Fibroblast of the conjunctiva (primary cell): ENCODE results near the gene NFS1.

Experiments used
- DNase-seq: peaks from one replicate; pipeline ENCODE4 v3.0.0-alpha.2; 2010; ENCODE audit warnings: low read depth

The NFS1 gene

DNA sequence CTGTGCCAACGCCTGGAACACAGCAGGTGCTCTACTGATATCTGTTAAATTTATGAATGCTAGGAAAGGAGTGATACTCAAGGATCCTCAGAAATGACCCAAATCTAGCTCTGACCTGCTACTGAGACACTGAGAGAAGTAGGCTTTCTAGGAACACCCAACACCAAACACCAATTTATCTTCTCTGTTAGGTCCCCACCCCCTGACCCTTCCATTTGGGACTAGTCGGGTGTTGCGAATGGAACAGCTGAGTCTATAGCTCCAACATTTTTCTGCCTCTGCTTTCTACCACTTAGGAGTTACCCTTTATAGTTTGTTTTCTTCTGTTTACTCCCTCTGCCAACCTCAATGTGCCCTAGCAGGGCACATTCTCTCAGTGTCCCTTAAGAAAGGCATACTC, 58.4 kb downstream of the NFS1 start:
- no peak for DNase-seq

DNA sequence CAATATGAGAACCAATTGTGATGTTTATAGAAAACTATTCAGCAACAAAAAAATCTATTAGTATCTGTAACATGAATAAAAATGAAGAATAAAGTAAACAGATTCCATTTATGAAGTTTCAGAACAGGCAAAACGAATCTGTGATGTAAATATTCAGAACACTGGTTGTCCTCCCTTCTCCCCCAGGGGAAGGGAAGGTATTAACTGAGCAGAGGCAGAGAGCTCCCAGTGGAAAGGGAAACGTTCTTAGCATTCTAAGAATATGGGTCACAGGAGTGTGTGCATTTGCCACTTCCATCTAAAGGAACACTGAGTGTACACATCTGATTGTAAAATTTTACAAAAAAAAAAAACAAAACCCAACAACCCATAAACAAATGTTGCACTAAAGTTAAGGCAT, 60.4 kb downstream of the NFS1 start:
- no peak for DNase-seq

DNA sequence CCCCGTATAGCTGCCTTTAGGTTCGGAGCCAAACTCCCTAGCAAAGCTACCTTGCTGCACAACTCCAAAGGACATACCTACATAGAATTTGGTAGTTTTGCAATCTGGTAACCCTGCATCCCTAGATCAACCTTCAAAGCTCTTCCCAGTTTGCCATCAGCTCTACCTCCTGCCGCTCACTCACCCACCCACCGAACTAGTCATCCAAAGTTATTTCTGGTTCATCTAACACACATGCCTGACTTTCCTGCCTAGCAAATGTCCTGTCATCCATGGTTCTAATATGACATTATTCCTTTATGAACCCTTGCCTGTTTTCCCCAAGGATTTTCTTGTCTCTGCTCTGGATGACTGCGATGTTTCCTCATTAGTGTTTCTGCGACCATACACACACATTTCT, 61.9 kb downstream of the NFS1 start:
- DNase-seq = no peak

DNA sequence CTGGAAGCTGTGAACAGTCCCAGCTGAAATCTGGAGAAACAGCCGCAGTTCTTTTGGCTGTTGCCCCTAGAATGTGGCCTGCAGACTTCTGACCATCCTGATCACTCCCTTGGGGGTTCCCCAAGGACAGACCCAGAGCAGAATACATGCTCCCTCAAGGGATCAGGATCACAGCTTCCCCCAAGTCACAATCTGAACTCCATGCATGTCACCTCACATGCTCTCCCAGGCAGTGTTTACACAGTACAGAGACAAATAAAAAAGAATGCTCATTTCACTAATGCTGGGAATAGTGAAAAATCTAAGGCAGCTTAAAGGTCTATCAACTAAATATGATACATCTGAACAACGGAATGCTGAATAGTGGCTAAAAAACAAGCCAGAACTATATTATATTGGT, 63.1 kb downstream of the NFS1 start:
- DNase-seq = no peak

DNA sequence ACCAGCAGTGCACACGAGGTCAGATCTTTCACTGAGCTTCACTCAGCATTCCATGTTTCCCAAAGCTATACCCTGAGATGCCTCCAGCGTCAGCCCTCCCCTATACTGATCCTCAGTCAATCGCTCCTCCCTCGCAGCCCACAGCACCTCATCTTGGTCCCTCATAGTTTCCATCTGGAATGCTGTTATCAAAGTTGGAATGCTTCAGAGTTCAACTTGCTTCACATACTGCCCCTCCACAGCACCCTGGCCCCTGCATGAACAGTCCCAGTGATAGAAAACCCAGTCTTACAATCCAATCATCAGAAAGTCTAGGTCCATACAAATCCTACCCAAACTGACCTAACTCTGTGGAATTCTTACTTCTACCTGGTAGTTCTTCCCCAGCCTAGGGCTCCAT, 63.5 kb downstream of the NFS1 start:
- no peak for DNase-seq

DNA sequence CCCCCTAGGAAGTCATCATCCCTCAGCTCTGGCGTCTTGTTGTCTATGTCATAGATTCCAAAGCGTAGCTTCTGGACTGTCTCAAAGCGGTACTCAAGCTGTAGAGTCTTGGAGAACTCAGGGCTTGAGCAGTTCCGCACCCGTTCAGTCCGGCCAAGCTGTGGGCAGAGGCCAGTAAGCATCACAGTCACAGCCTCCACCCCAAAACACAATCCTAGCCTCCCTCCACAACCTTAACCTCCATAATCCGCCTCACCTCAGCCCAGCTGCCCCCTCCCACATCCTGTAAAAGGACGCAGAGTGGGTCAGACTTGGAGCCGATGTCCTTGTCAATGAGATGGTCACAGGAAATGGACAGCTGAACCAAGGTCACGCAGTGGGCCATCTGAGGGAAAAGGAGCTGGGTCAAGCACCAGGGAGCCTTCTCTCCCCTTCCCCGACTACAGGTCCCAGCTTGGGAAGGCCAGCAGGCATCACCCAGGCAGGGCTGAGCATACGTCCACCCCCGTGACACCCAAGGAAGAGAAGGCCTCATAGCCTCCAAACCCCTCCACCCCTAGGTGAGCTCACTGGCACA, 66.5 kb downstream of the NFS1 start:
- DNase-seq = no peak

DNA sequence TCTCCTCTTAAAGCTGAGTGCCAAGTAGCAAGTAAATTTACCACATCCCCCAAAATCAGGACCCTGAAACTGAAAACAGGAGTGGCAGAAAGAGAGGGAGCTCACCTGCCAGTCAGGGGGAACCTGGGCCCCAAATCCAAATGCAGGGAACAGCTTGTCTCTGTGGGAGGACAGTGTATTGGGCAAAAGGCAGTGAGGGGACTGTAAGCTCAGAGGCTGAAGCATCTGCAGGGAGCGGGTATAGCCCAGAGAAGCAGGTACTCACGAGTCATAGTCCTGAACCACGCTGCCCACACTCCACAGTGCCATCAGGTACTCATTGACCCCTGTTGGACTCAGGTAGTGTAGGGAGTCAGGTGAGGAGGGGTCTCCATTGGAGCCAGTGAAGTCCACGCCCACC, 68.5 kb downstream of the NFS1 start:
- no peak for DNase-seq

DNA sequence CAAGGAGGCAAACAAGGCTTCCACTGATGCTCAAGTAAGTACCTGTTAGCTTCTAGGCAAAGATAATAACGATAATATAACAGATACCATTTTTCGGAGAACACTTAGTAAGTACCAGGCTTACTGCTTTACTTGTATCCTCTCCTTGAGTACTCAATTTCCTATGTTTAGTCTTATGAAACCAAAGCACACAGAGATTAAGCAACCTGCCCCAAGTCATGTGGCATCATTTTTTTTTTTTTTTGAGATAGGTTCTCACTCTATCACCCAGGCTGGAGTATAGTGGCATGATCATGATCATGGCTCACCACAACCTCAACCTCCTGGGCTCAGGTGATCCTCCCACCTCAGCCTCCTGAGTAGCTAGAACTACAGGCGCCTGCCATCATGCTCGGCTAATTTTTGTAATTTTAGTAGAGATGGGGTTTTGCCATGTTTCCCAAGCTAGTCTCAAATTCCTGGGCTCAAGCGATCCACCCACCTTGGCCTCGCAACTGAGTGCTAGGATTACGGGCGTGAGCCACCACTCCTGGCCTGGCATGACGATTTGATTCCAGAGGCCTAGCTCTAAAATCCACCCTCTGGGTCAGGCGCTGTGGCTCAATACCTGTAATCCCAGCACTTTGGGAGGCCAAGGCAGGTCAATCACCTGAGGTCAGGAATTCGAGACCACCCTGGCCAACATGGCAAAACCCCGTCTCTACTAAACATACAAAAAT, 69.6 kb downstream of the NFS1 start:
- no peak for DNase-seq

DNA sequence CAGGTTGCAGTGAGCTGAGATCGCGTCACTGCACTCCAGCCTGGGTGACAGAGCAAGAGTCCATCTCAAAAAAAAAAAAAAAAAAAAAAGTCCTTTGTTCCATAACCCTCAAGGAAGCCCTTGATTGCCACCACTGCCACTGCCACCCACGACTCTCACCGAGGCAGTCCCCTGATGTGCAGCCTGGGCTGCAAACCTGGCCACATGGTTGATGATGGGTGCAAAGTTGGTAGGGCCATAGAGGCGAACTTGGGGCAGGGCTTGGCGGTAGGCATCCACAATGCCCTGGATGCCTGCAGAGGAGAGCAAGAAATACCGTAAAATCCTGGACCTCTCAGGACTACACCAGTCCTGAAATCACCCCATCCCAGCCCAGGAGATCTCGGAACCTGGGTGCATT, 72.0 kb downstream of the NFS1 start:
- no peak for DNase-seq

DNA sequence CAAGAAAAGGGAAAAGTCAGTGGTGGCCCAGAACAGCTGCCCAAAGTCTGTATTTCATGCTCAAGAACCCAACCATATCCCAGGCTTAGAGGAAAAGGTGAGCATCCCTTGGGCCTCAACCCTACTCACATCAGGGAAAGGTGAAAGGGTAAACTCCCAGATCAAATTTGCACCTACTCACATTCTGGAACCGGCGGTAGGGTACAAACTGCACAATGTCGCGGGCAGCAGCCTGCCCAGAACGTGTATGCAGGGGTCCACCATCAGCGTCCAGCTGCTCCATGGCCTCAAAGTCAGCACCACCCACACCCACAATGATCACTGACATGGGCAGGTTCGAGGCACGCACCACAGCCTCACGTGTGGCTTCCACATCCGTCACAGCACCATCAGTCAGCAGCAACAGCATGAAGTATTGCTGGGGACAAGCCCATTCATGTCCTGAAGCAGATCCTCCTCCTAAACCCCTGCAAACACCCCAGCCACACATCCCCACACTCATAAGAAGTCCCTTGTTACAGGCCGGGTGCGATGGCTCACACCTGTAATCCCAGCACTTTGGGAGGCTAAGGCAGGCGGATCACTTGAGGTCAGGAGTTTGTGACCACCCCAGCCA, 72.7 kb downstream of the NFS1 start:
- DNase-seq = no peak

DNA sequence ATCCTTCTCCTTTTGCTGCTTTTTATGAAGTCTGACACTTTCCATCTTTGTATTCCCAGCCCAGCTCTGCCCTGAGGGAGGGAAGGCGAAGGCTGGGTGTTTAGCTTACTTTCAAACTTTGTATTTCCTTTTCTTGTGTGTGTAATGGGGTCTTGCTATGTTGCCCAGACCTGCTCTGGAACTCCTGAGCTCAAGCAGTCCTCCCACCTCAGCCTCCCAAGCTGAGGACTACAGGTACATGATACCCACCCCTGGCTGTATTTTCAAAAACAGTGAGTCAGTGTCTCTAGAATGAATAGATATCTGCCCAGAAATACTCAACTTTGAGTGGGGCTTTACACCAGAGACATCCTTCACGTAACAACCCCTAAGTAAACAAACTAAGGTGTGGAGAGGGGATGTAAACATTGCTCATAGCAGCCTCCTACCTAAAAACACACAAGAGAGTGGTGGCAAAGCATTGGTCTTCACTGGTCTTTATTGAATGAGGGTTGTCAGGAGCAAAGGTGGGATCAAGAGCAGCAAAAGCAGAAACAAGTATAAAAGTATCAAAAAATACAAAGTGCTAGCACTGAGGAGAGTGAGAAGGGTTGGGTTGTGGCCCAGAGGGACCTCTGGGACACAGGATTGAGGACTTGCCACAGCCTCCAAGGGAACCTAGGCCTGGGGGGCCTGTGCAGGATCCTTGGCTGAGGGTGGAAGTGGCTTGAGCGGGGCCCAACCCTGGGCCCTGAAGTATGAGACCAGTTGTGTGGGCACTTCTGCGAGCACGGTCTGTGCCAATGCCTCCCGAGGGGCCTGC, 73.4 kb downstream of the NFS1 start:
- no peak for DNase-seq

DNA sequence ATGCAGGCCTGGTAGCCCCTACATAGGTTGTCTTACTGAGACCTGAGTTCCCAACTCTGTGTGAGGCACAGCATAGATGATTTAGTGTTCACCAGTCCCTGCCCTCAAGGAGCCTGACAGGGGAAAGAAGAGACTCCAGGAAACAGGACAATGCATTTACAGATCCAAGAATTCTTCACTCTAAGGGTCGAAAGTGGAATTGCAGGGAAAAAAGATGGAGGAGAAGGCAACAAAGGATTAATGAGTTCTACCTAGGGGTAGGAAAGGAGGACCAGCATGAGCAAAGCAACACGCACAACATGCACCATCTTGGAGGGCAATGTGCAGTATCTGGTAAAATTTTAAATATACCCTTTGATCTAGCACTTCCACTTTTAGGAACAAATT, 77.6 kb downstream of the NFS1 start:
- no peak for DNase-seq

DNA sequence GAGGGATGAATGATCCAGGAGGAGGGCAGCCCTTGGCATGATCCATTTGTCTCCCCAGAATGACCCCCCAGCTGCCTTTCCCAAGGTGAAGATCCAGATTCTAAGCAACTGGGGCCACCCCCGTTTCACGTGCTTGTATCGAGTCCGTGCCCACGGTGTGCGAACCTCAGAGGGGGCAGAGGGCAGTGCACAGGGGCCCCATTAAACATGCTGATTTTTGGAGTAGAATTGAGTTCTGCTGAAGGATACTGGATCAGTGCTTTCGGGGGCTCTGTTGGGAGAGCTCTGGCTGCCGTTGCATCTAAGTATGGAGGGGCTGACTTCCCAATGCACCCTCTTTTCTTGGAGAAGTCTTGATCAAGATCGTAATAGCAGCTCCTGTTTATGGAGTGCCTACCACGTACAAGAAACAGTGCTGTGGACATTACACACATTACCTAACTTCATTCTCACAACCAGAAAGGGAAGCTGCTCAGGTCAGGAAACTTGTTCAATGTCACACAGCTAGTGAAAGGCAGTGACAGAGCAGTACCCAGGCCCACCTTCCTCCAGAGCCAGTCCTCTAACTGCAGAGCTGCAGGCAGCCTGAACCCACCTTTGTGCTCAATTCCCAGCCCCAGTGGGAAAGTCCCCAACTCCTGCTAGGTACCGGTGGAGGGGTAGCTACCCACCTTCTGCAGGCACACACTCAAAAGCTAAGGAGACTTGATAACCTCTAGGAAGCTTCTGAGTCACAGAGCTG, 78.2 kb downstream of the NFS1 start:
- DNase-seq = no peak

DNA sequence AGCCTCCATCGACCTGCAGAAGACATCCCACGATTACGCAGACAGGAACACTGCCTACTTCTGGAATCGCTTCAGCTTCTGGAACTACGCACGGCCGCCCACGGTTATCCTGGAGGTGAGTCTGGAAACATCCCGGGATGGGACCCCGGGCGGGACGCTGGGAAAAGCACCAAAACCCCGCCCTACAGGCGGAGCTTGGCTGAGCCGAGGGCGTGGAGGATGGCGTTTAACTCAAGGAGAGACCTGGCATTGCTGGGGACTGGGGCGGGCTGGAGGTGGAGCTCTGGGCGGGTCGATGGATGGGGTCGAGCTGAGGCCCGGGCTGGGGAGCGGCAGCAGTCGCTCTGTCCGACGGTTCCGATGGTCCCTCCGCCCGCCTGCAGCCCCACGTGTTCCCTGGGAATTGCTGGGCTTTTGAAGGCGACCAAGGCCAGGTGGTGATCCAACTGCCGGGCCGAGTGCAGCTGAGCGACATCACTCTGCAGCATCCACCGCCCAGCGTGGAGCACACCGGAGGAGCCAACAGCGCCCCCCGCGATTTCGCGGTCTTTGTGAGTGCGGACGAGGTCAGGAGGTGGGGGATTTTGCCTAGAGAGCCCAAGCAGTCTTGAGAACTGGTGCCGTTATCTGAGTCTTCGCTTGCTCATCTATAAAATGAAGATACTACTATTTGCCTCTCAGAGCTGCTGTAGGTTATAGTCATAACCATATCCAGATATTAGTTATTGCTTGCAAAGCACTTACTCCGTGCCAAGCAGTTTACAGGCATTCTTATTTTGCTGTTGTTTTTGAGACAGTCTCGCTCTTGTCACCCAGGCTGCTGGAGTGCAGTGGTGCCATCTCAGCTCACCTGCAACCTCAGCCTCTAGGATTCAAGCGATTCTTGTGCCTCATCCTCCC, 79.7 kb downstream of the NFS1 start:
- no peak for DNase-seq

DNA sequence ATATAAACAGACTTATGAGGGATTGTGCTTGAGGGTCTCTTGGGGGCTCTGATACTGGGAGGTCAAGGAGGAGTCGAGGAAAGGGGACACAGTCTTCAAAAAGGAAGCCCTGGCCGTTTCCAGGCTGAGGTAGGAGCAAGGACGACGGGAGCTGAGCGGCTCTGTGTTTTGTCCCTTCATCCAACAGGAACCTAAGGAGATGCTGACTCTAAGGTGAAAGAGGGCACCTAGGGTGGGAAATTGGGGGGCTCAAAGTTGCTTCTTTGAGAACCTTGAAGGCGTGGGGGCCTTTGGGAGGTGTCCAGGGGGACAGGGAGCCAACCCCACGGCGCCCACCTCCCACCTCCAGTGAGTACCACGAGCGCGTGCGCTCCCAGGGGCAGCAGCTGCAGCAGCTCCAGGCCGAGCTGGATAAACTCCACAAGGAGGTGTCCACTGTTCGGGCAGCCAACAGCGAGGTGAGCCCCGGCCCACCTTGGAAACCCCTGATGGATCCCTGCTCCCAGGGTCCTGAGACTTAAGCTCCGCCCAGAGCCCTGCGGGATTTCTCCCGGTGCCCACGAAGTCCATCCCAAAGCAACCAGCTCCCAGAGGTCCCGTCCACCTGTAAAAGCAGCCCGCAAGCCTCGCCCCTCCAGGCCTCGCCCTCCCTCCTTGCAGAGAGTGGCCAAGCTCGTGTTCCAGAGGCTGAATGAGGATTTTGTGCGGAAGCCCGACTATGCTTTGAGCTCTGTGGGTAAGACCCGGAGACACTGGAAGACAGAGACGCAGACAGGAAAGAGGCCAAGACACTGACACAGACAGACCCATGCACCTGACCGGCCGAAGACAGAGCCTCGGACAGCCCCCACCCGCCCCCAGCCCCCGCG, 80.7 kb downstream of the NFS1 start:
- no peak for DNase-seq
